MCF 10A (cell line): ENCODE measurements around the gene MGAT5B. TPM values are rescaled to one million over a fixed set of nuclear protein-coding genes. Genes with fewer than 3 reads are reported as not detected.

ENCODE experiments used
- BruUV-seq: library from RNA; stranded (reverse); fragments of 400-500 nt; replicated peaks from 2 replicates; lab custom pipeline; 2021; lab: Mats Ljungman, UMichigan
- CTCF ChIA-PET: fragments of 300-600 bp; sonication (Branson Sonifier 250); formaldehyde crosslinking; extraction: SDS; loops from one replicate; lab custom pipeline; 2021; ENCODE audit warnings: antibody characterized with exemption, inconsistent platforms; lab: Yijun Ruan, JAX
- POLR2A ChIA-PET: fragments of 300-600, 350-650 bp; sonication (Branson Sonifier 250); formaldehyde crosslinking; extraction: SDS; loops from one replicate; lab custom pipeline; 2020; ENCODE audit warnings: antibody characterized with exemption, inconsistent platforms; lab: Yijun Ruan, JAX
- DNase-seq: peaks from one replicate; pipeline ENCODE4 v3.0.0-alpha.2; 2018; ENCODE audit not compliant: unreplicated experiment
- H3K27ac Mint-ChIP-seq: one replicate; pipeline ENCODE4 v1.8.0; 2022; ENCODE audit warnings: mild to moderate bottlenecking, low read depth, mixed read lengths; ENCODE audit not compliant: unreplicated experiment
- H3K27me3 Mint-ChIP-seq: one replicate; pipeline ENCODE4 v1.8.0; 2022; ENCODE audit warnings: mixed read lengths; ENCODE audit not compliant: insufficient read depth, unreplicated experiment
- H3K36me3 Mint-ChIP-seq: one replicate; pipeline ENCODE4 v1.8.0; 2022; ENCODE audit warnings: mild to moderate bottlenecking, moderate library complexity, mixed read lengths; ENCODE audit not compliant: insufficient read depth, unreplicated experiment
- H3K4me1 Mint-ChIP-seq: one replicate; pipeline ENCODE4 v1.8.0; 2022; ENCODE audit warnings: mixed read lengths; ENCODE audit not compliant: insufficient read depth, unreplicated experiment
- H3K4me3 Mint-ChIP-seq: one replicate; pipeline ENCODE4 v1.8.0; 2022; ENCODE audit warnings: mild to moderate bottlenecking, moderate library complexity, mixed read lengths; ENCODE audit not compliant: unreplicated experiment
- H3K9me3 Mint-ChIP-seq: one replicate; pipeline ENCODE4 v1.8.0; 2022; ENCODE audit warnings: mixed read lengths; ENCODE audit not compliant: unreplicated experiment
- CTCF ChIP-seq: fragments of 200-600 bp; IDR thresholded peaks from one replicate; pipeline ENCODE4 v1.8.0; 2022; ENCODE audit warnings: antibody characterized with exemption, mild to moderate bottlenecking; ENCODE audit not compliant: unreplicated experiment
- intact Hi-C: fragments of 100-400 bp; cut with micrococcal nuclease; formaldehyde crosslinking; loops from 2 replicates; pipeline ENCODE4 v1.14.1; 2022
- total RNA-seq: library from RNA; stranded (reverse); gene quantifications from 2 replicates; pipeline ENCODE4 v1.2.3, GENCODE V29; 2022

Gene MGAT5B
- total RNA-seq, 1 experiment from 2014 or later = 1.7 TPM

GRCh38 chr17:76893623-76894334 lies 25.6 kb downstream of the MGAT5B start:
- intact Hi-C loops = no loop called here
- Mint-ChIP-seq H3K27me3 (no peaks in the 10 kb centered on the region), H3K9me3 (no peaks in the 10 kb centered on the region), H3K27ac (no peak overlapping the region), H3K4me3 (no peak overlapping the region), H3K36me3 (no peaks in the 10 kb centered on the region), H3K4me1 (no peaks in the 10 kb centered on the region)
- TF ChIP-seq CTCF = no peak
- BruUV-seq = no TSS peak
- DNase-seq = no peak
- ChIA-PET CTCF (no interaction called here), POLR2A (no interaction called here)

- POLR2A ChIA-PET = no interaction called here
- no peak for TF ChIP-seq CTCF
- H3K4me1 Mint-ChIP-seq = no peaks in the 10 kb centered on the region
- no peak overlapping the region for H3K4me3 Mint-ChIP-seq
- H3K9me3 Mint-ChIP-seq = no peaks in the 10 kb centered on the region
- H3K27me3 Mint-ChIP-seq = no peaks in the 10 kb centered on the region
- H3K36me3 Mint-ChIP-seq = no peaks in the 10 kb centered on the region
- BruUV-seq = no TSS peak
- DNase-seq = no peak
- no peak overlapping the region for H3K27ac Mint-ChIP-seq
- intact Hi-C loops = no loop called here
- CTCF ChIA-PET = interaction anchor here (0.6 kb wide), 1 partner anchor 301 kb away, joined by 4 read pairs; no protein-coding TSS in a partner anchor
Measured at GRCh38 chr17:76894842-76895241, 26.6 kb downstream of the MGAT5B start.

- Mint-ChIP-seq H3K4me1 (no peaks in the 10 kb centered on the region), H3K9me3 (no peaks in the 10 kb centered on the region), H3K27me3 (no peaks in the 10 kb centered on the region), H3K27ac (no peak overlapping the region), H3K36me3 (no peaks in the 10 kb centered on the region), H3K4me3 (no peak overlapping the region)
- no peak for TF ChIP-seq CTCF
- BruUV-seq = no TSS peak
- intact Hi-C loops = no loop called here
- POLR2A ChIA-PET = no interaction called here
- no peak for DNase-seq
- CTCF ChIA-PET = no interaction called here
Measured at GRCh38 chr17:76897023-76897422, 28.8 kb downstream of the MGAT5B start.

- Mint-ChIP-seq H3K36me3 (no peaks in the 10 kb centered on the region), H3K4me3 (no peak overlapping the region), H3K4me1 (no peaks in the 10 kb centered on the region), H3K27ac (no peak overlapping the region), H3K9me3 (no peaks in the 10 kb centered on the region), H3K27me3 (no peaks in the 10 kb centered on the region)
- ChIA-PET POLR2A (no interaction called here), CTCF (no interaction called here)
- TF ChIP-seq CTCF = no peak
- intact Hi-C loops = no loop called here
- no peak for DNase-seq
- BruUV-seq = no TSS peak
Measured at GRCh38 chr17:76899414-76899813, 31.2 kb downstream of the MGAT5B start.
